Measurements from ENCODE around the gene C22orf23. TPM values are rescaled to one million over a fixed set of nuclear protein-coding genes. Genes with fewer than 3 reads are reported as not detected.

The C22orf23 gene
- total RNA-seq, 1 donor from 2014 or later = not detected

- Mint-ChIP-seq H3K9me3 (ENCODE audit: low read depth) (no peaks in the 10 kb centered on the region), H3K36me3 (ENCODE audit: low read depth) (no peaks in the 10 kb centered on the region), H3K4me3 (ENCODE audit: unreplicated experiment) (no peak overlapping the region), H3K4me1 (ENCODE audit: low read depth) (peaks cover 36% of the 10 kb centered on the region), H3K27ac (ENCODE audit: unreplicated experiment) (peak overlapping the region; percentile 86), H3K27me3 (ENCODE audit: low read depth) (no peaks in the 10 kb centered on the region)
- TF ChIP-seq CTCF (IDR thresholded peaks at IDR 0.05) = no peak
- no peak for DNase-seq (ENCODE audit: low spot score)
These were observed 54.8 kb downstream of the C22orf23 start for GRCh38 chr22:37898441-37899181.

GRCh38 chr22:37897807-37898206 is 55.6 kb downstream of the C22orf23 start:
- Mint-ChIP-seq H3K9me3 (ENCODE audit: low read depth) (no peaks in the 10 kb centered on the region), H3K27ac (ENCODE audit: unreplicated experiment) (peak overlapping the region; percentile 55), H3K27me3 (ENCODE audit: low read depth) (no peaks in the 10 kb centered on the region), H3K36me3 (ENCODE audit: low read depth) (no peaks in the 10 kb centered on the region), H3K4me1 (ENCODE audit: low read depth) (peaks cover 44% of the 10 kb centered on the region), H3K4me3 (ENCODE audit: unreplicated experiment) (no peak overlapping the region)
- no peak for TF ChIP-seq CTCF (IDR thresholded peaks at IDR 0.05)
- DNase-seq (ENCODE audit: low spot score) = no peak

- H3K9me3 Mint-ChIP-seq (ENCODE audit: low read depth) = no peaks in the 10 kb centered on the region
- peak overlapping the region; percentile 52 for H3K27ac Mint-ChIP-seq (ENCODE audit: unreplicated experiment)
- H3K27me3 Mint-ChIP-seq (ENCODE audit: low read depth) = no peaks in the 10 kb centered on the region
- TF ChIP-seq CTCF (IDR thresholded peaks at IDR 0.05) = no peak
- H3K36me3 Mint-ChIP-seq (ENCODE audit: low read depth) = peaks cover under 1% of the 10 kb centered on the region
- no peak for DNase-seq (ENCODE audit: low spot score)
- H3K4me3 Mint-ChIP-seq (ENCODE audit: unreplicated experiment) = no peak overlapping the region
- peaks cover 51% of the 10 kb centered on the region for H3K4me1 Mint-ChIP-seq (ENCODE audit: low read depth)
These were observed 56.5 kb downstream of the C22orf23 start for GRCh38 chr22:37896939-37897338.

GRCh38 chr22:37896181-37896592 is 57.2 kb downstream of the C22orf23 start:
- H3K4me3 Mint-ChIP-seq (ENCODE audit: unreplicated experiment) = no peak overlapping the region
- H3K9me3 Mint-ChIP-seq (ENCODE audit: low read depth) = no peaks in the 10 kb centered on the region
- no peak for DNase-seq (ENCODE audit: low spot score)
- TF ChIP-seq CTCF (IDR thresholded peaks at IDR 0.05) = no peak
- peaks cover 56% of the 10 kb centered on the region for H3K4me1 Mint-ChIP-seq (ENCODE audit: low read depth)
- peak overlapping the region; percentile 52 for H3K27ac Mint-ChIP-seq (ENCODE audit: unreplicated experiment)
- no peaks in the 10 kb centered on the region for H3K27me3 Mint-ChIP-seq (ENCODE audit: low read depth)
- H3K36me3 Mint-ChIP-seq (ENCODE audit: low read depth) = peaks cover 4% of the 10 kb centered on the region

- Mint-ChIP-seq H3K4me1 (ENCODE audit: low read depth) (peaks cover 56% of the 10 kb centered on the region), H3K9me3 (ENCODE audit: low read depth) (no peaks in the 10 kb centered on the region), H3K36me3 (ENCODE audit: low read depth) (peaks cover 4% of the 10 kb centered on the region), H3K27me3 (ENCODE audit: low read depth) (no peaks in the 10 kb centered on the region), H3K27ac (ENCODE audit: unreplicated experiment) (peak overlapping the region; percentile 54), H3K4me3 (ENCODE audit: unreplicated experiment) (no peak overlapping the region)
- no peak for DNase-seq (ENCODE audit: low spot score)
- TF ChIP-seq CTCF (IDR thresholded peaks at IDR 0.05) = no peak
These were observed 58.3 kb downstream of the C22orf23 start for GRCh38 chr22:37894939-37895670.
